HG02623 (cell line): ENCODE measurements around the gene HACD2.
"Not testable (repeated sequence)": the region's sequence is repeated elsewhere in the genome, so short reads cannot be mapped to it uniquely, and the experiment has no call there.

Experiments
- ATAC-seq: cut with Tn5 transposase; IDR thresholded peaks from one replicate; pipeline ENCODE4 v1.9.1; 2021; ENCODE audit warnings: moderate library complexity; ENCODE audit not compliant: unreplicated experiment

HACD2 gene

GRCh38 chr3:123527046-123527445, 57.8 kb downstream of the HACD2 start:
- no peak for ATAC-seq

GRCh38 chr3:123526474-123526873, 58.4 kb downstream of the HACD2 start:
- ATAC-seq, result no peak

DNA sequence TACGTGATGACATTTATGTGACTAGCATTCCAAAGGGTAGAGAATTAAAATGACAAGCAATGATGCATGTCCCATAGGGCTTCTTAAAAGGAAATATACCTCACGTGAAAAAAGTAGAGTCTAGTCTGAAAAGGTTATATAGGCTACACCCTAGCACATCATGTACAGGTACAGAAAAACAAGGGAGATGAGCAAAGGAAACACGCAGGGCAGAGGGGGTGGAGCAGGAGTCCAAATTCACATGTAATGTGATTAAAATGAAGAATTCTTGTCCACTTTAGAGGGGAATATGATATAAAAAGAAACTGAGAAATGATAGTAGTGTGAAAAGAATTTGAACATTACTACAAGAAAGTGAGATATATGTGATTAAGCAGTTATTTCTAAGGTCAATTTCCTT, 59.4 kb downstream of the HACD2 start:
- no peak for ATAC-seq

DNA sequence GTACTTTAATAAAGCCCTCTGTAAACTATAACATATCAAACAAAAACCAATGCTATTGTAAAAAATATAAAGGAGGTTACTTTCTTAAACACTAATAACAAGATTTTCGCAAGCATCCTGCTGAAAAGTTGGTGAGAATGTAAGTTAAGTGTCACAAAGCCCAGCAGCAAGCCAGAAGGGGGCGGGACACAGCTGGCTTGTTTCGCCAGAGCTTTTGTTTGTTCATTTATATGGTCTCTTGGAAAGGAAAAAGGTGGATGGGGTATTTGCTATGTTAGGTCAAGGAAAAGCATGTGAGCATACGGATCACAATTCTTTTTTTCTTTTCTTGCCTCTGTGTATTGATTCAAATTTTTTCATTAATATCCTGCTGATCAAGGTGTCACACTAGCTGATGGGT, 59.9 kb downstream of the HACD2 start:
- ATAC-seq, result no peak

DNA sequence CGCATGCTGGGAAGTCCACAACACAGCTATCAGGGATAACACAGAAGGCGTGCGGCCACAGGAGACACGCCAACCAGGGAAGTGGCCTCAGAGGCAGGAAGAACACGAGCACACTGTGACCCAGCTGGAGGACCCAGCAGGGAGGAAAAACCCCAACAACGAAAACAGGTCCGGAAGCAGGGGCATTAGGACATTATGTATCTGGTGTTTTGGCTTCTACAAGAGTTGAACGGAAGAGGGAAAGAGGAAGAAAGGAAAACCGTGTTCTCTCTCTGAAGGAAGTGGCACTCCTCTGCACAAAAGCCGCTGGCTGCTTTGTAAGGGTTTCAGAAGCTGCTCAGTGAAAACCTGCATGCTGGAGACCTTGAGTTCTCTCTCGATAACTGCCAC, 61.8 kb downstream of the HACD2 start:
- no peak for ATAC-seq

- ATAC-seq, result no peak
Observed at GRCh38 chr3:123522320-123523022, 62.4 kb downstream of the HACD2 start.

DNA sequence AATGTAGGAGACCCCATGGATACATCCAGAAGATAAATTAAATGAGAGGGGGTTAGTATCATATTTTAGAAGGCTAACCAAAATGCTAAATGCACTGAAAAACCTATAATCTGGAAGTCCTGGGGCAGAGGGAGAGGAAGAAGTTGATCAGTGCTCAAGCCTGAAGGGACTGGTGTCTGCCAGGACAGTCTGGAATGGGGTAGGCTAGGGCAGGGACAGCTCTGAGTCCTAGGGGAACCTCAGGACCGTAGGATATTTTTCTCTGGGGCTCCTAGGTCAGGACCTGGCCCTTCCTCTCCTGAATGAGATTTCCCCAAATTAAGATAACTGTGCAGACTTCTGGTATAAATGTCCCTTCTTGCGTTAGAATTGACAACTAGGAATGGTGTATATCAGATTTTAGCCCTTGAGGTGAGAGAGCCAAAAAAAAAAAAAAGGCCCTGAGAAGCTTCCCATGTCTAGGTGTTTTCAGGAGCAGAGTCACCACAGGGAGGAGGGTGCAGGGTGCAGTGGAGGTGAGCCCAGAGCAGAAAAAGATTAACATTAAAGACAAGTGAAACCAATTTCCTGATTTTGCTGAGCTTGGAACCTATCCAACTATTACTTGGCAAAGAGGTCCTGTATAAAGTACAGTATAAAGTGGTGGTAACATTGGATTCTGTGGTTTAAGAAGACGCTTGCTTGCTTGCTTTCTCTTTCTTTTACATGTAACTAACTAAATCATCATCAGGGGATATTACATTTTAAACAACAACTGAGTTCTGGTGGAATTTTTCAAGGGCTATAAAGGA, 63.5 kb downstream of the HACD2 start:
- ATAC-seq, result no peak

DNA sequence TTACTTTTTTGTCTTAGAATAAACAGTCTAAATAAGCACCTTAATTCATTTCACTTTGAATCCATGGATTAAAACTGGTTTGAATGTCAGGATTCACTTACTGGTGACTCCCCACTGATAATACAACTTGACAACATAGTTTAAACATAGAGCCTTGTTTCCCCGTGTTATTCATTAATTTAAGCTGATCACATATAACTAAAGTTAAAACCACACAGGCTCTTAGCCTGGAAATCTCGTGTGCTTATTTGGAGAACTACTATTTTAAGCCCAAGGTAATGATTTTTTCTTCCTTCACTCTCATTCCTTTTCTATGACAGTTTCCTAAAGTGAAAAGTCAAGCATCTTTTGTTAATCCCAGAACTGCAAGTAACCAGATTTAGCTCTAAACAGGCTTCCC, 64.2 kb downstream of the HACD2 start:
- ATAC-seq, result no peak

GRCh38 chr3:123518892-123519485, 65.9 kb downstream of the HACD2 start:
- no peak for ATAC-seq

DNA sequence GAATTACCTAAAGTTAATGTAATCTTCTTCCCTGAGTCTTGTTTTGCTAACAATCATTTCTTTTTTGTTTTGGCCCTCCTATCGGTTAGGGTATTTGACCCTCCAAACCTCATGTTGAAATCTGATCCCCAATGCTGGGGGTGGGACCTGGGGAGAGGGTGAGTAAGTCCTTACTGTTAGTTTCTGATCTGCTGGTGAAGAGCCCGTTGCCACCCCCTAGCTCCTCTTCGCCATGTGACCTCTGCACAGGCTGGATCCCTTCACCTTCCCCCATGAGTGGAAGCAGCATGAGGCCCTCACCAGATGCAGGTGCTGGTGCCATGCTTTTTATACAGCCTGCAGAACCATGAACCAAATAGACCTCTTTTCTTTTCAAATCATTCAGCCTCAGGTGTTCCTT, 73.1 kb downstream of the HACD2 start:
- ATAC-seq, result no peak

DNA sequence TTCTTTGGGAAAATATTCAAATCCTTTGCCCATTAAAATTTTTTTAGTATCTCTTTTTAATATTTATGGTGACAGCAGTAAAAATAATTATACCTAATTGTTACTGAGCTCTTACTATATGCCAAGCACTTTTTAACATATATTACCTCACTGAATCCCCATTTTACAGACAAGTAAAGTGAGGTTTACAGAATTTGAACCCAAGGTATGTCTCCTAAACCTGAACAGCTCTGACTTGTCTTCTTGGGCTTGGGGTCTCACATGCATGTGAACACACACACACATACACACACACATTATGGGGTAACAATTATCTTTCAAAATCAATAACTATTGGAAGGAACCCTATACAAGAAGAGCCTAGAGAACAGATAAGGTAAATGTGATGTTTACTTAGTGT, 73.8 kb downstream of the HACD2 start:
- no peak for ATAC-seq

- no peak for ATAC-seq
Observed at GRCh38 chr3:123508178-123508577, 76.7 kb downstream of the HACD2 start.

DNA sequence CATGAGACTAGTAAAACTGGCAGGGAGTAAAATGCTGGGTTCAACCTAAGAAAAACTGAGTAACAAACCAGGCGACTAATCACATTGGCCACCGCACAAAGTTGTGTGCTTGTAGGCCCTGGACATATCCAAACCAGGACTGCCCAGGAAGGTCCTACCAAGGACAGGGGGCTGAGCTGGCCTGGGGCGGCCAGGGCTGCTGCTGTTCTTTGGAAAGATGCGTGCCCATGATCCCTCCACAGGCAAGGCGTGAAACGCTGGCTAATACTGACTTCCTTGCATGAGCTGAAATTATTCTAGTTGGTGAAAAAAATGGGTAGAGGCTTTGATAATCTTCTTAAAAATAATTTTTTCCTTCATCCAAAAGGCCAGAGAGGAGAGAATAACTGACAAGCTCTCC, 79.0 kb downstream of the HACD2 start:
- ATAC-seq, result no peak

DNA sequence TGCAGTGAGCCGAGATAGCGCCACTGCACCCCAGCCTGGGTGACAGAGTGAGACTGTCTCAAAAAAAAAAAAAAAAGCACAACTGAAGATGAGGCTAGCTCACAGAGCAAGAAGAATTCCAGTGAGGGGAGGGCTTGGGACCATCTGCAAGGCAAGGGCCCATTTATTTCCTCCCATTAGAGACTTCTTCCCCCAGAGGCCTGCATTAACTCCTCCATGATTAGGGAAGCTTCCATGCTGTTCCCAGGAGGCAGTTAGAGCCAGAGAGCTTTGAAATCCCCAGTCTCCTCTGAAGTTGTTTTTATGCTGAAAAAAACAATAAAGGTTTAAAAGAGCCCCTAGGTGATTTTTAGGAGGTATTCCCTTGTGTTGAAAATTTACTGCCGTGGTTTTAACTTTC, 81.7 kb downstream of the HACD2 start:
- ATAC-seq, result no peak

DNA sequence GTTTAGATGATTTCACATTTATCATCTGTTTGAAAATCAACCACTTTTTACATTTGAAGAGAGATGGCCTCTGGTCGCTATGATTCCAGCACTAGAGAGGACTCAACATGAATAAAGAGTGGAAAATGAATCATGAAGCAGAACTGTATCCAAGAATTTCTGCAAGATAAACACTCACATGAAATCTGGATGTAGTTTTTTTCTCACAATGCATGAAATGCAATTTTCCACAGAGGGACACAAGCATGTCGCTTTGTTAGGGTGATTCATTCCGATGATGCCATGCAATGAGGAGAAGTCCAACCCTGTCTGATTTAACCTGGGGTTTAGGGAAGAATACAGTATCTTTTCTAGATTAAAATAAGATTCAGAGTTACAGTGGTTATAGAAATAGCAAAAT, 85.5 kb downstream of the HACD2 start:
- ATAC-seq, result no peak

DNA sequence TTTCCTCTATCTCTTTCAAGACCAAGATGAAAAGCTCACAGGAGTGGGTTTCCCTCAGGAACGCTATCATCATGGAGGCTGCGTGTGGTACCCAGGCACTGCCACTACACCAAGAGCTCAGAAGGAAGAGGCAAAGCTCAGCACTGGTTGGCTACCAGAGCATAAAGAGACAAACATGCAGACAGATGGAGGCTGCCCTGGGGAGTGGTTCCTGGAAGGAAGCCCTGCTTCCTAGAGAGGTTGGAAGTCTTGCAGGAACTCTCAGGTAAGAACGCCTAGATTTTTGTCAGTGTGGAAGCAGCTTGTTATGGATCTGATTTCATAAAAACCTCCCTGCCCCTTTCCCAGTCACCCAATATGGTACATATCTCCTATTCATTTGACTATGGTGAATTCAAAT, 86.1 kb downstream of the HACD2 start:
- no peak for ATAC-seq

- no peak for ATAC-seq
Observed at GRCh38 chr3:123493912-123494311, 90.9 kb downstream of the HACD2 start.

DNA sequence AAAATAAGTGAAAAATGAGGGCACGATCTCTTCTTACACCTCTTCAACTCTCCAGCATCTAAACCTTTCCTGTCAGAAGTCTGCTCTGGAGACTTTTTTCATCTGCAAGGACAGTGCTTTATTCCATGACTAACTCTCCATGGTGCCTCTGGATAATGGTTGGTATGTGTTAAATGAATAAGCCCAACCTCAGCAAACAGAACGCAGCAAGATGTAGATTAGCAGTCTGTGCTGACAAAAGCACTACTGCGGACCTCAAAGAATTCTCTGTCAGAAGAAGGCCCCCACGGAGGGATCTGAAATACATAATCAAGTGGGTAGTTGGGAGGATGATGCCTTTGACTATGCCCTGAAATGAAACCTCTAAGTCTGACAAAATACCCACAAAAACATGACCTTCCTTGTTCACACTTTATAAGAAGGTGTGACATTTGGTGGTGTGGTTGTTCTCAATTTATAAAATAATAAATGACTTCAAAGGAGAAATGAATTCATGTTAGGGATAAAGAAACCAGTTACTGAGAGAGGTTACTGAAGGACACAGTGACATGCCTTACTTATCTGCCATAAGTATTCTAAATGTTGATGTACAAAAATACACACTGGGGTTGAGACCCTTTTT, 92.8 kb downstream of the HACD2 start:
- ATAC-seq, result no peak

GRCh38 chr3:123489400-123490004, 95.4 kb downstream of the HACD2 start:
- ATAC-seq, result no peak

DNA sequence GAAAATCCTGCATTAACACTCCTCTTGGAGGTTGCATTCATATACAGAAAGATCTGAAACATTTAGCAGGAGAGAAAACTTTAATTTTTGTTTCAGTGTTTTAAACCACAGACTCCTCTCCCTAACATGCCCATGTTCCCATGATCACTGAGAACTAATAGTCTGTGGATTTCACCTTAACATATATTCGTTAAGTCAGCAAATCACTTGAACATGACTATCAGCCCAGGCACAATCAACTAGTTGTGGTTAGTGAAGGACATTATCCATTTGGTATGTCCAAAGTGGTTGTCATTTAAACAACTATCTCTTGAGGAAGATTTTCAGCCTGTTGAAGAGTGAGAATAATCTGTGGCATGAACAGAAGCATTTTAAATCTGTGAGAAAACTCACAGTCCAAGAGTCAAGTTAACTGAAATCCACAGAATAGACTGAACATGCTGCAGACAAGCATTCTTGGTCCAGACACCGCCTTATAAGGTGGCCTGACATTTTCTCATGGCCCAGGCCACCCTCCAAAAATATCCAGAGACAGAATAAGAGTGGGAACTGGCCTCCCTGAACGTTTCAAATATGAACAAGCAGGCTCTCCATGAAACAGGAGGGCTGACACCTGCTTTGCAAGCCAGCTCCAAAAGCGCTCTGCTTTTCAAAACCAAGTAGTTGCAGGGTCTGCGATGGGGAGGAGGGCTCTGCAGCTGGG, 96.1 kb downstream of the HACD2 start:
- ATAC-seq, result no peak

GRCh38 chr3:123487063-123487462, 97.8 kb downstream of the HACD2 start:
- ATAC-seq, result not testable (repeated sequence)
